Calu3 (cell line): ENCODE results near the gene FAM131A. TPM values are rescaled to one million over a fixed set of nuclear protein-coding genes. Genes with fewer than 3 reads are reported as not detected.

Source experiments
- BruUV-seq: library from RNA; stranded (reverse); fragments of 400-500 nt; replicated peaks from 2 replicates; lab custom pipeline; 2021; lab: Mats Ljungman, UMichigan
- CTCF ChIA-PET: fragments of 300-600 bp; sonication (Branson Sonifier 250); formaldehyde crosslinking; loops from one replicate; lab custom pipeline; 2022; ENCODE audit warnings: antibody characterized with exemption; lab: Charles Lee
- DNase-seq: peaks from one replicate; pipeline ENCODE4 v3.0.0; 2022
- H3K27ac Mint-ChIP-seq: one replicate; pipeline ENCODE4 v1.8.0; 2022; ENCODE audit warnings: mixed read lengths; ENCODE audit not compliant: unreplicated experiment
- H3K27me3 Mint-ChIP-seq: one replicate; pipeline ENCODE4 v1.8.0; 2022; ENCODE audit warnings: mixed read lengths; ENCODE audit not compliant: unreplicated experiment
- H3K36me3 Mint-ChIP-seq: one replicate; pipeline ENCODE4 v1.8.0; 2022; ENCODE audit warnings: mild to moderate bottlenecking, moderate library complexity, mixed read lengths; ENCODE audit not compliant: insufficient read depth, unreplicated experiment
- H3K4me1 Mint-ChIP-seq: one replicate; pipeline ENCODE4 v1.8.0; 2022; ENCODE audit warnings: mild to moderate bottlenecking, low read depth, mixed read lengths; ENCODE audit not compliant: unreplicated experiment
- H3K4me3 Mint-ChIP-seq: one replicate; pipeline ENCODE4 v1.8.0; 2022; ENCODE audit warnings: mild to moderate bottlenecking, low read depth, moderate library complexity, mixed read lengths; ENCODE audit not compliant: unreplicated experiment
- H3K9me3 Mint-ChIP-seq: one replicate; pipeline ENCODE4 v1.8.0; 2022; ENCODE audit warnings: low read depth, mixed read lengths; ENCODE audit not compliant: unreplicated experiment
- intact Hi-C: fragments of 100-400 bp; cut with micrococcal nuclease; formaldehyde crosslinking; loops from one replicate; pipeline ENCODE4 v1.10.0; 2022; ENCODE audit not compliant: unreplicated experiment
- total RNA-seq: library from RNA; stranded (reverse); gene quantifications from 2 replicates; pipeline ENCODE4 v1.2.3, GENCODE V29; 2022
- TF ChIP-seq, protein P1 (sequence below): fragments of 200-600 bp; IDR thresholded peaks from one replicate; pipeline ENCODE4 v1.8.0; 2022; ENCODE audit warnings: antibody characterized with exemption; ENCODE audit not compliant: unreplicated experiment

FAM131A gene
- total RNA-seq, 1 experiment from 2014 or later, result 24.4 TPM

GRCh38 chr3:184291738-184292445 lies 45.5 kb upstream of the FAM131A start:
- BruUV-seq, result no TSS peak
- CTCF ChIA-PET, result interaction anchor here (0.5 to 0.6 kb wide), 2 partner anchors 62 to 277 kb away, joined by 3 to 4 read pairs; no protein-coding TSS in a partner anchor
- TF ChIP-seq, protein P1, sequence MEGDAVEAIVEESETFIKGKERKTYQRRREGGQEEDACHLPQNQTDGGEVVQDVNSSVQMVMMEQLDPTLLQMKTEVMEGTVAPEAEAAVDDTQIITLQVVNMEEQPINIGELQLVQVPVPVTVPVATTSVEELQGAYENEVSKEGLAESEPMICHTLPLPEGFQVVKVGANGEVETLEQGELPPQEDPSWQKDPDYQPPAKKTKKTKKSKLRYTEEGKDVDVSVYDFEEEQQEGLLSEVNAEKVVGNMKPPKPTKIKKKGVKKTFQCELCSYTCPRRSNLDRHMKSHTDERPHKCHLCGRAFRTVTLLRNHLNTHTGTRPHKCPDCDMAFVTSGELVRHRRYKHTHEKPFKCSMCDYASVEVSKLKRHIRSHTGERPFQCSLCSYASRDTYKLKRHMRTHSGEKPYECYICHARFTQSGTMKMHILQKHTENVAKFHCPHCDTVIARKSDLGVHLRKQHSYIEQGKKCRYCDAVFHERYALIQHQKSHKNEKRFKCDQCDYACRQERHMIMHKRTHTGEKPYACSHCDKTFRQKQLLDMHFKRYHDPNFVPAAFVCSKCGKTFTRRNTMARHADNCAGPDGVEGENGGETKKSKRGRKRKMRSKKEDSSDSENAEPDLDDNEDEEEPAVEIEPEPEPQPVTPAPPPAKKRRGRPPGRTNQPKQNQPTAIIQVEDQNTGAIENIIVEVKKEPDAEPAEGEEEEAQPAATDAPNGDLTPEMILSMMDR, result no peak
- peaks cover 66% of the 10 kb centered on the region for H3K27me3 Mint-ChIP-seq
- H3K4me1 Mint-ChIP-seq, result no peaks in the 10 kb centered on the region
- no peak overlapping the region for H3K27ac Mint-ChIP-seq
- intact Hi-C loops, result no loop called here
- DNase-seq, result no peak
- no peaks in the 10 kb centered on the region for H3K36me3 Mint-ChIP-seq
- H3K9me3 Mint-ChIP-seq, result no peaks in the 10 kb centered on the region
- H3K4me3 Mint-ChIP-seq, result no peak overlapping the region

DNA sequence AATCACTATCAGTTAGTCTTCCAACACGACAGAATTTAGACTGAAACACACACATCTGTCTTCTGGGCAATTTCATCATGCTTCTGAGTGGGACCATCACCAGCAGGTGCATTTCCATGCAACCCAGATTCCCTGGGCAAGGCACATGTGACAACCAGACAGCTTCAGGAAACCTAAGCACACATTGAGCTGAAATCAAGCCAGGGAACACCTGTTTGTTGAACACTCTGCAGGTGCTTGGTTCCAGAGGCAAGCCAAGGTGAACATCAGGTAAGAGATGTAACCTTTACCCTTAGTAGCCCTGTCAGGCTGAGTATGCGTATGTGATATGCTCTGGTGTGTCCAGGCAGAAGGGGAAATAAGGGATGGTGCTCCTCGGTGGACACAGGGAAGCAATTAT lies 41.6 kb upstream of the FAM131A start:
- Mint-ChIP-seq H3K36me3 (peaks cover 36% of the 10 kb centered on the region), H3K27ac (no peak overlapping the region), H3K4me3 (no peak overlapping the region), H3K27me3 (peaks cover 65% of the 10 kb centered on the region), H3K4me1 (peaks cover 12% of the 10 kb centered on the region), H3K9me3 (no peaks in the 10 kb centered on the region)
- intact Hi-C loops, result no loop called here
- no TSS peak for BruUV-seq
- no peak for DNase-seq
- TF ChIP-seq, protein P1, result no peak
- CTCF ChIA-PET, result no interaction called here

DNA sequence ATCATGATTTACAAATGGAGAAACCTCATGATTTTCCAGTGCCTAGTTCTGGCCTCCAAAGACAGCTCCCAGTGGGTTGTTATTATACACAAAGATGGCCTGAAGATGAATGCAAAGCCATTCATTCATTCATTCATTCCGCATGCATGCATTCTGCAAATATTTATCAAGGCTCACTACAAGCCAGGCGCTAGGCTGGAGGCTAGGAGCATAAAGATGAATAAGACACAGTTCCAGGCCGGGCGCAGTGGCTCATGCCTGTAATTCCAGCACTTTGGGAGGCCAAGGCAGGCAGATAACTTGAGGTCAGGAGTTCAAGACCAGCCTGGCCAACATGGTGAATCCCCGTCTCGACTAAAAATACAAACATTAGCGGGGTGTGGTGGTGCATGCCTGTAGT lies 40.8 kb upstream of the FAM131A start:
- CTCF ChIA-PET, result no interaction called here
- Mint-ChIP-seq H3K36me3 (peaks cover 44% of the 10 kb centered on the region), H3K27ac (no peak overlapping the region), H3K27me3 (peaks cover 57% of the 10 kb centered on the region), H3K4me1 (peaks cover 16% of the 10 kb centered on the region), H3K4me3 (peak overlapping the region; percentile 97), H3K9me3 (no peaks in the 10 kb centered on the region)
- BruUV-seq, result no TSS peak
- TF ChIP-seq, protein P1, result no peak
- intact Hi-C loops, result no loop called here
- DNase-seq, result no peak

DNA sequence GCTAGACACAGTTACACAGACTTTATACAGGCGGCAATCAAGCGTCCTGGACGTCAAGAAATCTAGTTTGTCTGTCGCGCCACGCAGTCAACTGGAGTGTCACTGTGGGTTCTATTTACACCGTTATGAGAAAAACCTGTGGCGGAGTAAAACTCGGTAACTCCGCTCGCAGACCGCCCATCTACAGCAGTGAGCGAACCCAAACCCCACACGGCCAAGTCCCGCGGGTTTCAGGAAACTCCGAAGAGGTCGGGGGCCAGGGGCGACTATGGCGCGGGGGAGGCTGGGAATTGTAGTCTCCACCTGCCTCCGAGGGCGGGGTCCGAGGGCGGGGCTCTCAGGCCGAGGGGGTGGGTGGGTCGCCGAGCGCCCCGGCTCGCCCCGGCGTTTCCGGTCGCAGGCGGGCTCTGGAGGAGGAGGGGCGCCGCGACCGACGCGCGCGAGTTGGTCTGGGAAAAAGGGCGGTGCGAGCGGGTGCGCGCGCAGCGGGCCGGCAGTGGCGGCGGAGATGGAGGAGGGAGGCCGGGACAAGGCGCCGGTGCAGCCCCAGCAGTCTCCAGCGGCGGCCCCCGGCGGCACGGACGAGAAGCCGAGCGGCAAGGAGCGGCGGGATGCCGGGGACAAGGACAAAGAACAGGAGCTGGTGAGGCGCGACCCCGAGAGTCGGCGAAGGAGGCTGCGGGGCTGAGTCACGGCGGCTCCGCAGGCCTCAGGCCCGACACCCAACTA lies 38.5 kb upstream of the FAM131A start, which contains the start of gene PSMD2:
TSS of gene PSMD2 (plus strand) at position 483 of the 729 bp plus-strand sequence. CDS start at position 509, 26 bp downstream.
- Mint-ChIP-seq H3K36me3 (peaks cover 58% of the 10 kb centered on the region), H3K9me3 (no peaks in the 10 kb centered on the region), H3K4me1 (peaks cover 16% of the 10 kb centered on the region), H3K27ac (peak within 1 kb of the TSS; percentile 91), H3K27me3 (peaks cover 34% of the 10 kb centered on the region), H3K4me3 (peak within 1 kb of the TSS; percentile 97)
- intact Hi-C loops, result no loop called here
- TF ChIP-seq, protein P1, result no peak
- no TSS peak for BruUV-seq
- peak; percentile 100 for DNase-seq
- CTCF ChIA-PET, result interaction anchor here (0.5 to 0.9 kb wide), 3 partner anchors 21 to 100 kb away, joined by 3 to 7 read pairs (median 3); no protein-coding TSS in a partner anchor
